Middle frontal gyrus (tissue), 1 donor: ENCODE data around the gene BSX.

ENCODE experiments used
- DNase-seq: peaks from one replicate; pipeline ENCODE4 v3.0.0-alpha.2; 2015; ENCODE audit warnings: low spot score; ENCODE audit errors: extremely low spot score

Gene BSX

DNA sequence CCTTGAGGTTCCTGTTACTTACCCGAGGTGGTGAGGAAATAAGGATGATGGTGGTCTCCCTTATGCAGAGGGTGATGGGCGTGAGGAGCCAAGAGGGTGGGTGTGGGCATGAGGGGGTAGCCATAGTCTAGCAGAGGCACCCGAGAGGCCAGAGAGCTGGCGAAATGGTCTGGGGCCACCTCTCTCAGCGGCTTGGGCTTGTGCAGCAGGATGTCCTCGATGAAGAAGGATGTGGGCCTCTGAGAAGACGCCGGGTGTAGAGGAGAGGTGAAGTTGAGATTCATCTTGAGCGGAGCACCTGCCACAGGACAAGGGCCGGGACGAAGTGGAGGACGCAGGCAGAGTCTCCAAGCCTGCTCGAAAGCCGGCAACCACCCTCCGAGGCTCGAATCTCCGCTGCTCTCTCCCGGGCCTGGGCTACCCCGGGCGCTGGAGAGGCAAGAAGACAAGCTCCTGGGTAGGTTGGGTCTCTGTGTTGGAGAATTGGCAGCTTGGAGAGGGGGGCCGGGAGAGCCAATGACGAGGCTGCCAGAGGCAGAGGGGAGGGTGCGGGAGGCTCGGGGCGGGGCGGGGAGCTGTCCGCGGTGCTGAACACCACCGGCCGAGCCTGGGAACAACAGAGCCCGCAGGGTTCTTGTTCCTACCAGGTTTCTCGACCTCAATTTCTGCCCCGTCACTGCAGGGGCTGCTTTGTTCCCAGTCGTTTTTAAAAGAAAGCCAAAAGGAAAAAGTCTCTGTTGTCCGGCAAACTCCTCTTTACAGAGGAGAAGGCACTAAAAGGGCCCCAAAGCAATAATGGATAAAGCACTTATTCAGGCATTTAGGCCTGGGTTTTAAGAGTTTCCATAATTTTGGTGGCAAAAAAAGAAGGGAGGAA lies at the start of gene BSX:
Gene BSX, minus strand, starts transcription at position 447 of the 877 bp plus-strand sequence. Its CDS starts 163 bp downstream, at position 284.
- no peak for DNase-seq

DNA sequence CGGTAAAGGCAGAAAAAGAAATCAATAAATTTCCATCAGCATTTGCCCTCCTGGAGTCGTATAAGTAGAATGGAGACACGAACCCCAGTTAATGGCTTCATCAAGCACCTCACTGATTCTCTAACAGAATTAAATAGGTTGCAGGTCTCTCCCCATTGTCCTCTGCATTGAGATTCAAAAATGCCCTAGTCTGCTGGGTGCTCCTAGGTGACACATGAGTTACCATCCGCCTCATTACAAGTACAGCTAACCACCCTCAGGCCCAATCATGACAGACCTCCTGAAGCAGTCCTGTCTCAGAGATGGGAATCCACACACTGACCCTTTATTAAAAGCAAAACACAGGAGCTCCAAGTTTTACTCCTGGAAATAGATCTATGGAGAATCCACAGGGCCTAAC lies 48.9 kb upstream of the BSX start:
- no peak for DNase-seq

DNA sequence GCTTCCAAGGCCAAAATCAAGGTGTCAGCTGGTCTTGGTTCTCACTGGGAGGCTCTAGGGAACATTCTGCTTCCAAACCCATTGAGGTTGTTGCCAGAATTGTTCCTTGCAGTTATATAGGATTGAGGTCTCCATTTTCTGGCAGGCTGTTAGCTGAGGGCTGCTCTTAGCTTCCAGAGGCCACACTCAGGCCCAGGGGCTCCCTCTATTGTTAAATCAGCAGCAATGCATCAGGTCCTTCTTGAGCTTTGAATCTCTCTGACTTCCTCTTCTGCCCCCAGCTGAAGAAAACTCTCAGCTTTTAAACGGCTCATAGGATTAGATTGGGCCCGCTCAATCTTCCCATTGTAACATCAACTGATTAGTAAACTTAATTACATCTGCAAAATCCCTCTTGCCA lies 39.3 kb upstream of the BSX start:
- DNase-seq: no peak

DNA sequence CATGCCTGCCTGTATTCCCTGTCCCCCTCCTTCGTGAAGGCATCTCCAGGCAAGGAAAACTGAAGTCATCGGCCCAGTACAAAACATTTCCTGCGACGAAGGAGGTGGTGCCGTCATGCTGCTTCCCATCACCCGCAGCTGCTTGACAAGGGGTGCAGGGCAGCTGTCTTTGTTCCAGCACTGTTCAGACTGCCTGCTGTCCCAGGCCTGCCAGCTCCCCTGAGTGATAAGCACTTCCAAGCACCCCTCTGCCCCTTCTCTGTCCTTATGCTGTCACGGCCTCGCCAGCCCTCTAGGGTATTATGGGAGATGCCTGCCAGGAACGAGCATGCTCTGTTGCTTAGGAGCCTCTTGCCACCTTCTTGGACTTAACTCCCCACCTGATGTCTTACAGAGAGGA lies 37.1 kb upstream of the BSX start:
- DNase-seq: no peak

DNA sequence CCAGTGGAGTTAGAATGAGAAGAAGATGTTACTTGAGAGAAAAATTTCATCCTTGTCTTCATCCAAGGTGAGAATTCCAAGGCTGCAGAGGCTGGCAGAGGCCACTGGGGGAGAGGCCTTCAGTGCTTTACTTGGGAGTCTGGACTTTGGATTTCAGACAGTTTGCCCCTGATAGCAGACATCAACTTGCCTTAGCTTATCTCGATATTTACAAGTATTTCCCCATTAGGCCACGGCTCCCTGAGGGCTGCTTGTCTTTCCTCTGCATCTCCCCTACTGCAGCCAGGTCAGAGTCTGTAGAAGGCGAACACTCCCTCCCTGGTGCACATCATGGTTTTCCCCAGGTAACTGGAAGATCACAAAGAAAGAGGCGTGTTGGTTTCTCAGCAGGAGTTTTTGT lies 29.9 kb upstream of the BSX start:
- no peak for DNase-seq

DNA sequence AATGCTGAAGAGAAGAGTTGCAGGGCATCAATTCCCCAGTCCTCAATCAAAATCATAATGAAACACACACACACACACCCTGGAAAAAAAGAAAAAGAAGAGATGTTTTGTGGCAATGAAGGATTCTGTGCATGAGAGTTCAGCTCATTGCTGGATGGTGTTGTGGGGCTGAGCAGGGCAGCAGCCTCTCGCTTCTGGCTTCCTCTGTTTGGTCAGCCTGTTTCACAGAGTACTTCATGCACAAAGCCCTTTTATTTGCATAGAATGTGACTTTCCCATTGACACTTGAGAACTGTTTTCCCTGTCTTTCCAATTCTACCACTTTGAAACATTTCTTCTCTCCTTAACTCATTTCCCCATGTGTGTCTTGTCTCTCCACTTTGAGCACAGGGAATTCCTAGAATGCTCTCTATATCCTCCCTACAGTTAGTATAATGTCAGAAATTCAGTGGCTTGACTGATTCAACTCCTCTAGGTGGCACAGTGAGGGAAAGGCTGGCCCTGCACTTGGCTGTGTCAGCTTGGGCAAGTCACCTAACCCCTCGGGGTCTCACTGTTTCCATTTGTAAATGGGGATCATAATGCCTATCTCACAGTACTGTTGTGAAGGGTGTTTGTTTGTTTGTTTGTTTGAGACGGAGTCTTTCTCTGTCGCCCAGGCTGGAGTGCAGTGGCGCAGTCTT lies 25.4 kb upstream of the BSX start:
- no peak for DNase-seq

DNA sequence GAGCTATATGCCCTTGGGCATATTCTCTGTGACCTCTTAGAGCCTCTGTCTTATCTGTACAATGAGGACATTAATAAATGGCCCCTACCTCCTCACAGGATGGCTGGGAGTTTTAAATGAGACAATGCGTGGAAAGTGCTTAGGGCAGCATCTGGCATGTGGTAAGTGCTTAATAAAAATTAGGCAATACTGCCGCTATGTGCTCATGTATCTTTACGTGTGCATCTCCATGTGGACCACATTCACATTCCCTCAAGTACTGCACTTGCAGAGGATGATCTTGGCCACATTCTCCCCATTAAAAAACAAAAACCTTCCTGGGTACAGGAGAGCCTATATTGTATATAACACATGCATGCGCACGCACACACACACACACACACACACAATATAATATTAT lies 19.1 kb upstream of the BSX start:
- no peak for DNase-seq

DNA sequence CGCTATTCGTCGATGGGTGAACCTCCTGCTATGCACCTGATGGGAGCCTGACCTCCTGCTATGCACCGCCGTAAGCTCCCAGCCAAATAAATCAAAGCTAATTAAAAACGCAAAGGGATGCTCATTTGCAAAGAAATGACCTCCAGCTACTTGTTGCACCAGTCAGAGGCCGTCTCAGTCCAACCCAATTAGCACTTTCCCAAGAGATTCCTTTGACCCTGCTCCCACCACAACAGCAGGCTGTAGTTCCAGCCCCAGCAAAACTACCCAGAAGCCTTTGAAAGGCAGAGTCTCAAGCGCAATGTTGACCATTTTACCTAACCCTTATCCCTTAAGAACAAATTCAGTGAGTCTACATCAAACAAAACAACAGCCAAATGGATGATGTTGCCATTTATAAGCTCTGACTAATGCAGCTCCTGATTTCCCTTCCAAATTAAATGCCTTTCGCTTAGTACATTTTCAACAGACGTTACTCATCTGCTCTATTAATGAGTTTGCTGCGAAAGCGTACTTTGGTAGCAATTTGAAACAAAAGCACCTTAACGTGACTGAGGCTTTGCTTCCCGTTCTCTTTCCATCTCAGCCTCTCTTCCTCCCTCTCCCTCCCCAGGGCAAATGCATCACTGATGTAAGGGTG lies 17.2 kb upstream of the BSX start:
- DNase-seq: no peak

DNA sequence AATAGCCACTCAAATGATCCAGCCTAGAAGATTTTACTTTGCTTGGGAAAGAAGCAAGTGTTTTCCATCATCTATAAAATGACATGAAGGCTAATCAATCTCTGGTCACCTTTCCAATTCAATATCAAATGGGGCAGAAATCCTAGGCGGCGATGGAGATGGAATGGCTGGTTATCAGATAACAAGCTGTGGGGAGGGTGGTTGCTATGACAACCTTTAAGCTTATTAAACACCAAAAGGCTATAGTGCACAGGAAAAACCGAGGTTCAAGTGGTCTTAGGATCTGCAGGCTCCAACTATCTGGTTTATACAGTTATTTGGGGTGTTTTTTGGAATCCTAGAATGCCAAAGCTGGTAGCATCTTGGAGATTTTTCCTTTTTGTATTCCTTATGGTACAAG lies 13.9 kb upstream of the BSX start:
- DNase-seq: no peak

DNA sequence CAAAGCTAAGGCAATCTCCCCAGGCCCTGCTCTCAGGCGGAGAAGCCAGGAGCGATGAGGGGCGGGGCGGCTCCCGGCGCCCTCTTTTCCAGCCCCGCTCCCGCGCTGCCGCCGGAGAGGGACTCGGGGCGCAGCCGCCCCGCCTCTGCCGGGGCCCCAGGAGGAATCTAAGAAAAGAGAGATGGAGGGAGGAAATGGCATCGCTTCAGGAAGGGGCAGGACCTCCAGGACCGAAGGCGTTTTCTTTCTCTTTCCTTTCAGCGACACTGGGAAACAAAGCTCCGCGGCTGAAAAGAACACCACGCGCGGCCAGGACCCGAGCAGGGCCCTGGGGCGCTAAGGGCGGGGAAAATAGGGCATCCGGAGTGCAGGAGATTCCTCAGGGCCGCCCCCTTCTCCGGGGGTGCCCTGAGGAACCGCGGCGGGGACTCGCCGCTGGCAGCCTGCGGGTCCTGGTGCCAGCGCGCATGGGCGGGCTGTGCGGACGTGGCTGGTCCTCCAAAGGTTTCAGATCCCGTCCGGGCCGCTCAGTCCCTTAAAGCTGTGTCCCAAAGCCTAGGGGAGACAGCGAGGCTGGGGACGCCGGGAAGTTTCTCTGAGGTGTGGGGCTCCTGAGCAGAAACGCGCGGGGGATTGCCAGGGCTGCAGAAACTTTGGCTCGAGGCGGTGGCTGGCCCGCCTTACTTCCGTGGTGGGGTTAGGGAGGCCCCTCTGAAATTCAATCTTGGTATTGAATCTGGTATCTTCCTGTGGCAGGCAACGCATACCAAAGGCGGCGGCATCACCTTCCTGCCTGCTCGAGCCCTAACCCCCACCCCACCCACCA lies 2.8 kb upstream of the BSX start:
- no peak for DNase-seq

DNA sequence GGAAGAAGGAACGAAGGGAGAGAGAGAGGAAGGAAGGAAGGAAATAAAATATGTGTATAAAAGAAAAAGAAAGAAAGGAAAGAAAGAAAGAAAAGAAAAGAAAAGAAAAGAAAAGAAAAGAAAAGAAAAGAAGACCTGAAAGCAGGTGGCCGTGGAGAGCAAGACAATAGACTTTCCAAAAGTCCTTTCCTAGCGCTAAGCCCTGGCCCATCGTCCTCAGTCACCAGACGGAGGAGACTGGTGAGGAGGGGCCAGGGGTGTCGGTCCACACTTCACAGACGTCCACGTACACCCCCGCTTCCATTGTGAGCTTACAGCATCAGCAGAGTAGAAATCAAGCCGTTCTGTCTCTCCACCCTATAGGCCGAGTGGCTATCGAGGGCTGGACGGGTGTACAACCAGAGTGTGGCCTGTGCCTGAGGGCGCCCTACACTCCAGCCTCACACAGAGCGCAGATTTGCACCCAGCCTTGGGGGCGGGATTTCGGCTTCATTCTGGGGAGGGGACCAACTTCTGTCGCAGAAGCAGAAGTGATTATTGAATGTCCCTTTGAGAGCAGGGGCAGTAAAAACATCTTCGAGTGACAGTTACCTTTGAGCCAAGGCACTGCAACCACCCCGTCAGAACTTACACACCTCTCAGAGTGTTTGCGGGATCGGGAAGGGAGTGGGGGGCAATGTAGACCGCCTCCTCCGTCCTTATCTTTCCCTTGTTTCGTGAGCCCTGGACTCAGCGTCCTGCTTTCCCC lies 2.0 kb upstream of the BSX start:
- no peak for DNase-seq

DNA sequence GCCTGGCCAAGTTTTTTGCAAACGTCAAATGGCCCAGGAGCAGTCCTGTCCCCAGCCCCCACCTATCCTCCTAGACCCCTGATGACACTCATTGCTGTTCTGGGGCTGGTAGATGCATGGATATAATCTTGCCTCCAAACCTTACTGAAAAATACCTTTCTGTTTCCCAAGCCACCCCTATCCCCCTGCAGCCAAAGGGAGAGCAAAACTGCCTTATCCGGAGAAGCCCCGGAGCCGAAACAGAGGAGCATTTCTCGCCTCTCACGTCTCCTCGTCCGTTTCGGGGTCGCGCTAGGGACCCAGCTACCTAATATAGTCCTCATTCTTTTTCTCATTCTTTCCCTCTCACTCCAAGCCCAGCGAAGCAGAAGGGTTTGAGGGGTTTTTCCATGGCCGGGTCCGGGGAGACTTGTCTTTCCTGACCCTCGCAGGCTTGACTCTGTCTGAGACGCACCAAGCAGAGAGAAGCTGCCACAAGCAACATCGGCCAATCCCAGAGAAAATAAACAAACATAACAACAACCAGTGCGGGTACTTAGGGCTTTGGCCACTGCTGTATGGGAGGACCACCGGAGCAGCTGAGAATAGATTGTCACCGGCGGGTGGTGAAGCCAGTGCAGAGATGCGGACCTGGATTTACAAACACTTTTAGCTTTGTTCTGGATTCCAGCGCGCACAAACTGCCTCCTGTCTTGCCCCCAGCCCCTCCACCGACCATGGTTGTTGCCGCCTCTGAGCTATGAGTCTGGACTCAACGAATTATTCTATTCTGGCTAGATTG lies 1.6 kb downstream of the BSX start:
- DNase-seq: no peak

DNA sequence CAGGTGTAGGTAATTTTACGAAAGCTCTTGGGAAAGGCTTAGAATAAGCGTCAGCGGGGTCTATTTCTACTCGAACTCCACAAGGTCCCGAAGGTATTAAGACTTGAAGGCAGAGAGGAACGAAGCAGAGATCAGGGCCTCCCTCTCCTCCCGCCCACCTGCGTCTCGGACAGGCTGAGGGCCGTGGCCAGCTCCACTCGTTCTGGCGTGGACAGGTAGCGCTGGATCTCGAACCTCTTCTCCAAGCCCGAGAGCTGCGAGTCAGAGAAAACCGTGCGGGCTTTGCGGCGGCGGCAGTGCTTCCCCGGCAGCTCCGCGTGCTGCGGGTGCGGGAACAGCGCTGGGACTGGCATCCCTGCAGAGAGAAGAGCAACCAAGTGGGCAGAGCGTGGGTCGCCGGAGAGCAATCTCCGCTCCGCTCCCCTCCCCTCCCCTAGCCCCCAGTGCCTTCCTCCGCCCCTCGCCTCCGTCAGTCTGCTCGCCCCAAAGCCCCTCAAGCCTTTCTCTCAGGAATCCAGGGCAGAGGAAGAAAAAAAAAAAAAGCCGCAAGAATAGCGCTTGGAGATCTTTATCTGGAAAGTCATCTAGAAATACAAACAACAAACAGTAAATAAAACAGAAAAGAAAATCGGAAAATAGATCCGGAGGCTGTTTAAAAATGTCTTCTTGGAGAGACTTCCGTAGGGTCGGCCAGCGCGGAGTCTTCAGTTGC lies 2.4 kb downstream of the BSX start:
- no peak for DNase-seq

DNA sequence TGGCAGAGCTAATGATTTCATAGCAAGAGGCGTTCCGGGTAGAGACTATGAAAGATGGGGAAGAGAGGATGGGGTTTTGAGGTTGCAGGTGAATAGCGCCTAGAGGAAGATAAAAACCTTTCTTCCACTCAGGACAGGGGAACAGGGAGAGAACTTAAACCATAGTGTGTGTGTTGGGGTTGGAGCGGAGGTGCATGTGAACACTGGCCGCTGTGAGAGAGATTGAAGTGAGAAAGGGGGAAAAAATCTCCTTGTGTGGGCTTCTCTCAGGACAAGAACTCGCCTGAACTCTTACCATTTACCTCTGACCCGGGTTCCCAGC lies 3.4 kb downstream of the BSX start:
- DNase-seq: no peak

DNA sequence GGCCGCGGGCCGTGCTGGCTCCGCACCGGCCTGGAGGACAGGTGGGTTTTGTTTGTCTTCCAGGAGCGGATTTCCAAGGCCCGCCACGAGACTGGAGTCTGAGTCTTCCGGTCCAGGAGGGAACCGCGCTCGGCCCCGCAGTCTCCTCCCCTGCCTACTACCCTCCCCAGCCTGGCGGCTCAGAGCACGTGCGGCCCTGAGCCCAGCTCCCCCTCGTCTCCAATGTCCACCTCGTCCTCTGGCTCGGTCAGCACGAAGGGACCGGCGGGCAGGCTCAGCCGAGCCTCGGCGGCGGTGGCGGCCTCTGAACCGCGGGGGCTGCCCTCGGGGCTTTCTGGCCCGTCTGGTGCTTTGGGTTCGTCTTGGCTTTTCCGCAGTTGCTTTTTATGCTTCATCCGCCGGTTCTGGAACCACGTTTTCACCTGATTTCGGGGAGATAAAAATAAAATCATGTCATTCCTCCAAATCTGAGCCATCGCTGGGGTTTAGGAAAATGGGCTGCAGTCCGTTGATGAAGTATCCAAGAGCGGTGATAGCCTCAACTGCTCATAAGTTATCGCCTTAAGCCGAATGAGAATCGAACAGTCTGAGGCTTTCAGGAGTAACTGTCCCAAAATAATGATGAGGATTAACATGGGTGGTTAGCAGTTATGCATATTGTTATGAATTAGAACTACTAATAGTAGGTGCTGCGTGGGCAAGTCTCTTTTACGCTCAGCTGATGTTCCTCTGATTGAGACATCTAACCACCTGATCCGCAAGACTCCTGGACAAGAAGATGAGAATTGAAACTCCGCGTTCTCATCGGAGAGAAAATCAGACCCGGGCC lies 4.0 kb downstream of the BSX start:
- no peak for DNase-seq

DNA sequence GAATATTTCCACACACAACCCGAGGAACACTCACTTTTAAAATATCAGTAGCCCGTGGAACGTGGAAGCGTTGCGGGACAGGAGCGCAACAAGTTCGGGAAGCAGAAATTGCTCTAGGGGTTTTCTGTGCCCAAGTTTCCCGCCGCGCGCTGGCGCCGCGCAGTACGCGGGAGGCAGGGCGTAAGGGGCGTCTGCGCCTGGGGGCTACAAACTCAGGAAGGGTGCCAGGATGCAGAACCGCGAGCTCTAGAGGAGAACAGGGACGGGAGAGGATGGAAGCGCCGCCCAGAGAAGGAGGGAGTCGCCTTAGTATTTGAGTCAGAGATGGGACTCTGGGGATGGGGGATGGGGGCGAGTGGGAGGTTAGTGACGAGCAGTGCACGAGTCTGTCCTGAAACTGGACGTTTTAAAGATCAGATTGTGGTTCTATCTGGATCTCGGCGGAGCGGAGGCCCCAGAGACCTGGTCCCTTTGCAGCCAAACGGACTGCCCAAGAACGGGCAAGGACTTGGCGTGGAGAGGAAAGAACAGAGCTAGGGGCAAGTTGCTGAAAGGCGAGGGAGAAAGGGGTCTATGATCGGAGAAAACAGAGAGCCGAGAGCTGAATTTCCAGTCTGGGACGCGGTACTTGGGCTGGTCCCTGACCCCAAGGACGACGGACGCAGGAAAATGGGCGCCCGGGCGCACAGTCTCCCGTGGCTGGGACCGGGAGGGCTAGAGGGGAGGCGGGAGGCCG lies 4.7 kb downstream of the BSX start:
- DNase-seq: no peak

DNA sequence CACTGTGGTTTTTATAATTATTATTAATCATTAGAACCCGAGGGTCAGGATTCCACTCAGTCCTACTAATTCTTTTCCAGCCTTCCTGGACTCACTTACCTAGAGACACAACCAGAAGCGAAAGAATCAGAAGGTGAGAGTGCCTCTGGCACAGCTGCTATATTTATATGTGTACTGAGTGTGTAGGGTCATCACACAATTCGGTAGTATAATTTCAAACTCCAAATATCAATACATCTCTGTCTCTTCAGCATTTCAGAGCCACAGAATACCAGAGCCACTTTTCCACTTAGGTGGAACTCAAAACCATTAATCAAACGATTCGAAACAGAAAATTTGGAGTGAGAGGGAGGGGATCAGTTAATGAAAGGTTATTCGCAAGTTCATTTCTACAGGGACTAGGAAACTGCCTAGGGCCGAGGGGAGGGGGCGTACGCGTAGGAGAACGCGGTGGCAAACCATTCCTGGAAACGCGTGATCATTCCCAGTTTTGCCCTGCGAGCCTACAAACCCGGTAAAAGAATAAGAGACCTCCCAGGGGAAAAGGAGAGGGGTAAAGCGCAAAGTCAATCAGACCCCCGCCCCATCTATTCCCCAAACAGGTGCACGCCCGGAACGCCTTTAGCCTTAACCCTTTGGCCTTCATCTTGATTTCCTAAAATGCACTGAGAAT lies 5.4 kb downstream of the BSX start:
- DNase-seq: no peak
